Right lobe of liver (tissue), 6 donors: ENCODE data around the gene FRS2. TPM values are rescaled to one million over a fixed set of nuclear protein-coding genes. Genes with fewer than 3 reads are reported as not detected.

Experiments used
- ATAC-seq, 4 donors: fragments of 200-7000 bp; cut with Tn5 transposase; one replicate each; pipeline ENCODE4 v1.9.1; 2020; ENCODE audit warnings: mild to moderate bottlenecking in 4 of 4, moderate library complexity in 4 of 4
- DNase-seq, 3 donors: peaks; one replicate each; pipeline ENCODE4 v3.0.0-alpha.2; 2020
- H3K27ac ChIP-seq, 3 donors: fragments of 200-600 bp; one replicate each; pipeline ENCODE4 v1.8.0; 2022
- H3K27me3 ChIP-seq, 2 donors: fragments of 200-600 bp; one replicate each; pipeline ENCODE4 v1.8.0; 2022
- H3K36me3 ChIP-seq, 4 donors: fragments of 200-600 bp; sonication (generic) in 1 of 4; one replicate each; pipeline versions ENCODE4 v1.5.1 to v1.8.0; 2017 to 2022; ENCODE audit warnings: control low read depth in 1 of 4
- H3K4me1 ChIP-seq, 4 donors: fragments of 200-600 bp; sonication (generic) in 1 of 4; one replicate each; pipeline versions ENCODE4 v1.5.1 to v1.8.0; 2017 to 2022; ENCODE audit warnings: control low read depth in 1 of 4
- H3K4me3 ChIP-seq, 3 donors: fragments of 200-600 bp; one replicate each; pipeline ENCODE4 v1.8.0; 2022
- H3K9me3 ChIP-seq, 4 donors: fragments of 200-600 bp; sonication (generic) in 1 of 4; one replicate each; pipeline versions ENCODE4 v1.5.1 to v1.8.0; 2017 to 2022; ENCODE audit warnings: control low read depth in 1 of 4
- CTCF ChIP-seq, 4 donors: fragments of 200-600 bp in 3 of 4; fragments of 450-650 bp in 1 of 4; IDR thresholded peaks; one replicate each; pipeline versions ENCODE4 v1.5.1 to v1.8.0; 2016 to 2022; ENCODE audit warnings: antibody characterized with exemption in 4 of 4, mild to moderate bottlenecking in 2 of 4
- POLR2A ChIP-seq: fragments of 450-650 bp; IDR thresholded peaks from one replicate; pipeline ENCODE4 v1.6.1; 2017; ENCODE audit warnings: antibody characterized with exemption, mild to moderate bottlenecking
- WGBS: methylation state at CpG from one replicate; pipeline ENCODE4 v1.1.6; 2018; ENCODE audit warnings: low coverage, low lambda C conversion rate; ENCODE audit not compliant: insufficient coverage; ENCODE audit errors: missing lambda C conversion rate; 5-methylcytosine and 5-hydroxymethylcytosine counted together
- intact Hi-C, 2 donors: fragments of 100-400 bp; cut with DNase I; formaldehyde crosslinking; loops; one replicate each; pipeline versions ENCODE4 v1.11.2 to v1.14.1; 2022
- total RNA-seq, 6 experiments: library from RNA; depleted of rRNA in 2 of 6; stranded (reverse); fragments of >200 nt in 2 of 6; fragmentation: NEBNext Ultra II Directional in 3 of 6; extraction: Animal tissue kit (Norgen Biotek cat#: 25700) in 3 of 6; gene quantifications; one replicate each; pipeline versions ENCODE4 v1.1.0 to v1.2.4, GENCODE V29; 2016 to 2023
- donor health status: DM: no; HTN: yes; CAD: no.
- donor health status: DM: no; HTN: no; CAD: no.
- donor health status: DM: no; HTN: no; CAD: no.
- donor health status: DM: no; HTN: yes; CAD: no.
- donor health status: DM: no; HTN: yes; CAD: no.

FRS2 gene
- total RNA-seq, 6 experiments from 2014 or later, result 13.8 to 27.8 (median 15.8) TPM

GRCh38 chr12:69467366-69467765, 2.8 kb upstream of the FRS2 start:
- intact Hi-C loops, result no loop called here
- Histone ChIP-seq H3K36me3 (no peaks in the 10 kb centered on the region), H3K27ac (no peak overlapping the region), H3K4me3 (no peak overlapping the region), H3K4me1 (peaks cover 0 to 13% (median 4%) of the 10 kb centered on the region in 4 donors), H3K9me3 (no peaks in the 10 kb centered on the region), H3K27me3 (no peaks in the 10 kb centered on the region)
- TF ChIP-seq POLR2A (no peak), CTCF (IDR thresholded peaks at IDR 0.05) (no peak)
- ATAC-seq, result no peak
- DNase-seq, result no peak
- 41% methylated on average over 4 of the region's 4 CpGs for WGBS

- intact Hi-C loops, result no loop called here
- H3K27me3 ChIP-seq, result no peaks in the 10 kb centered on the region
- no peaks in the 10 kb centered on the region for H3K36me3 ChIP-seq
- TF ChIP-seq POLR2A (no peak), CTCF (IDR thresholded peaks at IDR 0.05) (no peak)
- no peak overlapping the region for H3K27ac ChIP-seq
- H3K4me3 ChIP-seq, result no peak overlapping the region
- no peaks in the 10 kb centered on the region for H3K9me3 ChIP-seq
- 90% methylated on average over 4 of the region's 7 CpGs for WGBS
- peaks cover 0 to 23% (median 6%) of the 10 kb centered on the region in 4 donors for H3K4me1 ChIP-seq
- no peak for DNase-seq
- ATAC-seq, result no peak
Measured at GRCh38 chr12:69468237-69469026, 1.8 kb upstream of the FRS2 start.

- Histone ChIP-seq H3K9me3 (no peaks in the 10 kb centered on the region), H3K4me1 (peaks cover 0 to 34% (median 10%) of the 10 kb centered on the region in 4 donors), H3K4me3 (peak overlapping the region; percentile 82 to 96 (median 83)), H3K27ac (peak overlapping the region; percentile 88 to 94 (median 92)), H3K36me3 (no peaks in the 10 kb centered on the region), H3K27me3 (no peaks in the 10 kb centered on the region)
- WGBS, result 16% methylated on average over 10 of the region's 10 CpGs
- intact Hi-C loops, result no loop called here
- DNase-seq (no peak), ATAC-seq (no peak)
- TF ChIP-seq CTCF (IDR thresholded peaks at IDR 0.05), result no peak
- no peak for TF ChIP-seq POLR2A
Measured at GRCh38 chr12:69469854-69470188, 367 bp upstream of the FRS2 start.

GRCh38 chr12:69471076-69471430, 865 bp downstream of the FRS2 start:
- 1% methylated on average over 7 of the region's 7 CpGs for WGBS
- Histone ChIP-seq H3K36me3 (no peaks in the 10 kb centered on the region), H3K4me3 (peak overlapping the region; percentile 82 to 96 (median 83)), H3K27ac (peak overlapping the region; percentile 88 to 94 (median 92)), H3K9me3 (no peaks in the 10 kb centered on the region), H3K4me1 (peaks cover 0 to 46% (median 12%) of the 10 kb centered on the region in 4 donors), H3K27me3 (no peaks in the 10 kb centered on the region)
- DNase-seq (no peak), ATAC-seq (no peak)
- intact Hi-C loops, result no loop called here
- TF ChIP-seq CTCF (IDR thresholded peaks at IDR 0.05) (no peak), POLR2A (no peak)
